Occipital lobe (tissue), 3 donors: Measurements from ENCODE around the gene TCF4. TPM values are rescaled to one million over a fixed set of nuclear protein-coding genes. Genes with fewer than 3 reads are reported as not detected.

Experiments
- DNase-seq: peaks from one replicate; lab custom pipeline; 2025; lab: John Stamatoyannopoulos, UW
- small RNA-seq: library from RNA; depleted of rRNA; stranded (forward); fragments of <200 nt; gene quantifications from one replicate; pipeline ENCODE3, GENCODE V24; 2014
- total RNA-seq: library from RNA; depleted of rRNA; stranded (reverse); fragments of >200 nt; gene quantifications from one replicate; pipeline ENCODE4 v1.2.3, GENCODE V29; 2014

TCF4 gene
- total RNA-seq, 1 donor from 2014 or later = 1,429 TPM

- no peak for DNase-seq
Measured at GRCh38 chr18:55202232-55202917, 385.6 kb downstream of the TCF4 start.

GRCh38 chr18:55199291-55199963 is 388.6 kb downstream of the TCF4 start:
- no peak for DNase-seq

- no peak for DNase-seq
Measured at GRCh38 chr18:55195863-55196262, 392.1 kb downstream of the TCF4 start.

GRCh38 chr18:55189972-55190371 is 398.0 kb downstream of the TCF4 start:
- no peak for DNase-seq

- DNase-seq = no peak
Measured at GRCh38 chr18:55186588-55186987, 401.4 kb downstream of the TCF4 start.

GRCh38 chr18:55185391-55185790 is 402.6 kb downstream of the TCF4 start:
- no peak for DNase-seq

GRCh38 chr18:55179835-55180234 is 408.2 kb downstream of the TCF4 start:
- DNase-seq = no peak

GRCh38 chr18:55179425-55179824 is 408.6 kb downstream of the TCF4 start:
- no peak for DNase-seq

- DNase-seq = no peak
Measured at GRCh38 chr18:55173291-55173690, 414.7 kb downstream of the TCF4 start.

Small RNAs within 50 kb of the gene (small RNA-seq; reads per million reads assigned to genes)
- gene MIR4529 = 0.12 reads per million
